Hepatocyte (in vitro differentiated cells): ENCODE results near the gene SNCB. TPM values are rescaled to one million over a fixed set of nuclear protein-coding genes. Genes with fewer than 3 reads are reported as not detected.

Source experiments
- DNase-seq: peaks from one replicate; pipeline ENCODE4 v3.0.0-alpha.2; 2016; ENCODE audit warnings: low spot score
- H2AFZ ChIP-seq: fragments of 200-600 bp; sonication (generic); 2 replicates; pipeline ENCODE4 v1.6.0; 2016; ENCODE audit warnings: antibody characterized with exemption, mild to moderate bottlenecking
- H3K27ac ChIP-seq: fragments of 200-600 bp; sonication (generic); 2 replicates; pipeline ENCODE4 v1.5.1; 2016; ENCODE audit warnings: mild to moderate bottlenecking
- H3K27me3 ChIP-seq: fragments of 200-600 bp; sonication (generic); 2 replicates; pipeline ENCODE4 v1.6.1; 2016
- H3K36me3 ChIP-seq: fragments of 200-600 bp; sonication (generic); replicated peaks from 2 replicates; pipeline ENCODE4 v1.5.1; 2016; ENCODE audit warnings: low read depth; ENCODE audit not compliant: insufficient read depth
- H3K4me1 ChIP-seq: fragments of 200-600 bp; sonication (generic); 2 replicates; pipeline ENCODE4 v1.5.1; 2016; ENCODE audit warnings: mild to moderate bottlenecking, moderate library complexity; ENCODE audit not compliant: insufficient read depth
- H3K4me2 ChIP-seq: fragments of 200-600 bp; sonication (generic); 2 replicates; pipeline ENCODE4 v1.6.0; 2016
- H3K4me3 ChIP-seq: fragments of 200-600 bp; sonication (generic); 2 replicates; pipeline ENCODE4 v1.5.1; 2016; ENCODE audit warnings: mild to moderate bottlenecking
- H3K79me2 ChIP-seq: fragments of 200-600 bp; sonication (generic); 2 replicates; pipeline ENCODE4 v1.6.0; 2017; ENCODE audit warnings: mild to moderate bottlenecking
- H3K9me2 ChIP-seq: fragments of 200-600 bp; sonication (generic); replicated peaks from 2 replicates; pipeline ENCODE4 v1.6.0; 2017; ENCODE audit warnings: mild to moderate bottlenecking; ENCODE audit not compliant: insufficient read depth
- H3K9me3 ChIP-seq: fragments of 200-600 bp; sonication (generic); 2 replicates; pipeline ENCODE4 v1.5.1; 2016; ENCODE audit warnings: low read depth, mild to moderate bottlenecking
- H4K20me1 ChIP-seq: fragments of 200-600 bp; sonication (generic); 2 replicates; pipeline ENCODE4 v1.6.0; 2016; ENCODE audit warnings: mild to moderate bottlenecking; ENCODE audit not compliant: insufficient read depth, poor library complexity, severe bottlenecking
- CTCF ChIP-seq: fragments of 200-600 bp; sonication (generic); IDR thresholded peaks from 2 replicates; pipeline ENCODE4 v1.5.1; 2016; ENCODE audit warnings: antibody characterized with exemption, mild to moderate bottlenecking; ENCODE audit not compliant: poor library complexity
- EZH2 ChIP-seq: fragments of 200-600 bp; sonication (generic); IDR thresholded peaks from 2 replicates; pipeline ENCODE4 v1.6.1; 2016; ENCODE audit warnings: antibody characterized with exemption, mild to moderate bottlenecking, borderline replicate concordance
- EZH2phosphoT487 ChIP-seq: fragments of 200-600 bp; sonication (generic); IDR thresholded peaks from one replicate; pipeline ENCODE4 v1.6.1; 2018; ENCODE audit warnings: antibody characterized with exemption, mild to moderate bottlenecking, low read depth, moderate library complexity; ENCODE audit not compliant: unreplicated experiment, severe bottlenecking
- WGBS: methylation state at CpG from one replicate; pipeline ENCODE4 v1.1.6; 2016; ENCODE audit warnings: low lambda C conversion rate; ENCODE audit errors: missing lambda C conversion rate; 5-methylcytosine and 5-hydroxymethylcytosine counted together
- polyA plus RNA-seq: library from polyadenylated mRNA; unstranded; fragments of >200 nt; fragmentation: Nextera tagmentation; extraction: Ambion mirVana; gene quantifications from 2 replicates; pipeline ENCODE4 v1.2.1, GENCODE V29; 2016
- total RNA-seq: library from RNA; depleted of rRNA; stranded (reverse); fragments of >200 nt; gene quantifications from 2 replicates; pipeline ENCODE4 v1.2.3, GENCODE V29; 2014

Gene SNCB
- total and polyA plus RNA-seq, 2 experiments from 2014 or later = 0.57 TPM; not detected in 1

GRCh38 chr5:176674799-176675198, 44.5 kb upstream of the SNCB start:
- H3K79me2 ChIP-seq = no peaks in the 10 kb centered on the region
- TF ChIP-seq CTCF = no peak
- TF ChIP-seq EZH2phosphoT487 = no peak
- TF ChIP-seq EZH2 = no peak
- 92% methylated on average over 17 of the region's 17 CpGs for WGBS

GRCh38 chr5:176673651-176674583, 43.6 kb upstream of the SNCB start:
- Histone ChIP-seq H4K20me1 (no peaks in the 10 kb centered on the region), H3K27me3 (no peaks in the 10 kb centered on the region), H3K4me1 (no peaks in the 10 kb centered on the region), H3K4me2 (no peak overlapping the region), H2AFZ (no peak overlapping the region), H3K9me2 (no peaks in the 10 kb centered on the region), H3K27ac (no peak overlapping the region), H3K36me3 (no peaks in the 10 kb centered on the region), H3K4me3 (no peak overlapping the region), H3K79me2 (no peaks in the 10 kb centered on the region), H3K9me3 (no peaks in the 10 kb centered on the region)
- WGBS = 92% methylated on average over 18 of the region's 18 CpGs
- no peak for DNase-seq
- no peak for TF ChIP-seq EZH2phosphoT487
- TF ChIP-seq CTCF = no peak
- TF ChIP-seq EZH2 = no peak

More at GRCh38 chr5:176674799-176675198, 44.5 kb upstream of the SNCB start:
- Histone ChIP-seq H3K4me2 (no peak overlapping the region), H4K20me1 (no peaks in the 10 kb centered on the region), H3K9me3 (no peaks in the 10 kb centered on the region), H3K27me3 (peaks cover 6% of the 10 kb centered on the region), H2AFZ (no peak overlapping the region), H3K36me3 (no peaks in the 10 kb centered on the region), H3K9me2 (no peaks in the 10 kb centered on the region), H3K4me1 (no peaks in the 10 kb centered on the region), H3K27ac (no peak overlapping the region), H3K4me3 (no peak overlapping the region)
- no peak for DNase-seq

GRCh38 chr5:176671890-176672747, 41.8 kb upstream of the SNCB start:
- Histone ChIP-seq H2AFZ (no peak overlapping the region), H3K4me3 (no peak overlapping the region), H3K4me2 (no peak overlapping the region), H3K9me2 (no peaks in the 10 kb centered on the region), H3K9me3 (no peaks in the 10 kb centered on the region), H3K27me3 (peaks cover 4% of the 10 kb centered on the region), H3K36me3 (no peaks in the 10 kb centered on the region), H4K20me1 (no peaks in the 10 kb centered on the region), H3K4me1 (no peaks in the 10 kb centered on the region), H3K79me2 (no peaks in the 10 kb centered on the region), H3K27ac (no peak overlapping the region)
- 84% methylated on average over 11 of the region's 18 CpGs for WGBS
- TF ChIP-seq EZH2 = no peak
- TF ChIP-seq EZH2phosphoT487 = no peak
- no peak for TF ChIP-seq CTCF
- DNase-seq = no peak
